GM18507 (cell line): ENCODE results near the gene IHH.

Source experiments
- DNase-seq: peaks from one replicate; pipeline ENCODE4 v3.0.0; 2011; ENCODE audit warnings: low read depth; ENCODE audit not compliant: insufficient read length; ENCODE audit errors: extremely low spot score
- FAIRE-seq: peaks from 2 replicates; lab custom pipeline; 2011; peaks lifted over from hg19 to GRCh38; lab: Jason Lieb, UNC

Gene IHH

GRCh38 chr2:219060821-219061791, at the start of gene IHH:
TSS of gene IHH (minus strand) at chr2:219060921. CDS start at chr2:219060467, 454 bp downstream.
- FAIRE-seq (no peak), DNase-seq (no peak)

GRCh38 chr2:219109471-219109870, 48.8 kb upstream of the IHH start:
- DNase-seq (no peak), FAIRE-seq (no peak)

- DNase-seq: no peak
- no peak for FAIRE-seq
Measured at GRCh38 chr2:219107758-219108157, 47.0 kb upstream of the IHH start.

DNA sequence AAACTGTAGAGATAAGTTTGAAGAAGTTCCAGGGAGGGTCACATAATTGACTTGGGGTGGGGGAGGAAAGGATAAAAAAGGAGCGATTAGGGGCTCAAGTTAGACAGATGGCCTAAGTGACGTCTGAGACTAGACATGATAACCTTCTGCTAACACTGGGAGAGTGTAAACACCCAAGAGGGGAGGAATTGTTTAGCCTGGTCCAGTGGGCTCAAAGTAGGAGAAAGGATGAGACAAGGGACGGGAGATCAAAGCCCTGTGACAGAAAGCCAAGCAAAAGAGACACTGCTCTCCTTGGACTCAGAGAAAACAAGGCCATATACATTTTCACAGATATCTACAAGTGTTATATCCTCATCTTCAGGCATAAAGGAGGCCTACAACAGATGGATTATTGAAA, 45.5 kb upstream of the IHH start:
- FAIRE-seq: no peak
- no peak for DNase-seq

- peak; percentile 20 for DNase-seq
- FAIRE-seq: peak; percentile 52
Measured at GRCh38 chr2:219104107-219105035, 43.6 kb upstream of the IHH start.

- FAIRE-seq: no peak
Measured at GRCh38 chr2:219099329-219099728, 38.6 kb upstream of the IHH start.

DNA sequence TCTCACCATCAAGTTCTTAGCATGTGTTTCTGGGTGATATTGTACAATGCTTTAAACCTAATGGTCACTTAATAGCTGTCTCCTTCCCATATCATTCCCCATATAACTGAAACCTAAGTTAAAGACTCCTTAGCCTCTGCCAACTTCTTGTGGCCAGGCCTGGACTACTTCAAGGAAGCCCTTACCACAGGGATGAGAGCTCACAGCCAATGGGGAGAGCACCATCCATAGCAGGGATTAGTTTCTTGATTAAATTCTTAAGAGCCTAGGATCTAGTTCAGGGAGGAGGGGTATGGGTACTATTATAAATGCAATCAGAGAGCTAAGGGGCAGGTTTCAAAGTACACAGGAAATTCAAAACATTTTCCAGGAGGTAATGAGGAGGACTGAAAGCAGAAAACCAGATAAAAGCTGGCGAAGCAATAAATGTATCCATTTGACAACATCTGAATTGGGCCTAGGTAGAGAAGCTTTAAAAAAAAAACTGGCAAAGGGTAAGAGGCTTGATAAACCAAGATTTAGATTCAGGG, 34.8 kb upstream of the IHH start:
- FAIRE-seq: no peak

More at GRCh38 chr2:219099329-219099728, 38.6 kb upstream of the IHH start:
- DNase-seq: no peak

GRCh38 chr2:219094171-219094570, 33.5 kb upstream of the IHH start:
- DNase-seq (no peak), FAIRE-seq (no peak)

More for the DNA sequence above, 34.8 kb upstream of the IHH start:
- DNase-seq: no peak

- FAIRE-seq: no peak
Measured at GRCh38 chr2:219090436-219091299, 29.9 kb upstream of the IHH start.

DNA sequence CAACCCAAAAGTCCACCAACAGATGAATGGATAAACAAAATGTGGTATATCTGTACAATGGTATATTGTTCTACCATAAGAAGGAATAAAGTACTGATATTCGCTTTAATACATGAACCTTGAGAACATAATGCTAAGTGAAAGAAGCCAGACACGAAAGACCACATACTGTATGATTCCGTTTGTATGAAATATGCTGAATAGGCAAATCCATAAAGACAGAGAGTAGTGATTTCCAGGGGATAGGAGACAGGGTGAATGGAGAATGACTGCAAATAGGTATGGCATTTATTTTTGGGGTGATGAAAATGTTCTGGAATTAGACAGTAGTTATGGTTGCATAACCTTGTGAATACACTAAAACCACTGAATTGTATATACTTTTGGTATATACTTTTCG, 28.6 kb upstream of the IHH start:
- DNase-seq (no peak), FAIRE-seq (no peak)

More at GRCh38 chr2:219090436-219091299, 29.9 kb upstream of the IHH start:
- DNase-seq: no peak

DNA sequence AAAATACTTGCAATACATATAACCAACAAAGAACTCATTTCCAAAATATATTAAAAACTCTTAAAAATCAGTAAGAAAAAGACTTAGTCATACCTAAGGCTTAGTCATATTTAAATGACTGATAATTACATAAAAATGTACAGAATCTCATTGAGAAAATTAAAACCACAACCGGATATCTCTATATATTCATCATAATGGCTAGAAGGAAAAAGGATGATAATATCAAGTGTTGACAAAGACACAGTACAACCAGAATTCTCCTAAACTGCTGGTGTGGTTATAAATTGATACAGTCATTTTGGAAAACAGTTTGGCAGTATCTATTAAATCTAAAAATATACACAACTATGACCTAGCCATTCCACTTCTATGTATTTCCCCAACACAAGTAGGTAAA, 27.1 kb upstream of the IHH start:
- no peak for DNase-seq
- no peak for FAIRE-seq

- DNase-seq (no peak), FAIRE-seq (no peak)
Measured at GRCh38 chr2:219087361-219087760, 26.6 kb upstream of the IHH start.

DNA sequence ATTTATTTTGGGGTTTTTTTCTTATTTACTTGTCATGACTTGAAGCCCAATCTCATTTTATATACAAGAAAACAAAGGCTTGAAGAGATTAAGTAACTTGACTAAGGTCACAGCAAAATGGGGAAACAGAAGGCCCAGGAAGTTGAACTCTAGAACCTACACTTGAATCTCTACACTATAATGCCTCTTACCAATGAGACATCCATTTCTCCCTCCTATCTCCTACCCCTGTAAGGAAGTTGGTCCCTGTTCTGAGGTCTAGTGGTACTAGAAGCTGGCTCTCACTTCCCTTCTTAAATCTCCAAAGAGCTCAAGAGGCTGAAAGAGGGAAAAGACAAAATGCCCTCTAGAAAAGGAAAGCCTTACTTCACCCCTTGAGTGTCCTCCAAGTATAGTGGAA, 25.5 kb upstream of the IHH start:
- DNase-seq: no peak
- peak; percentile 49 for FAIRE-seq

GRCh38 chr2:219084791-219085190, 24.1 kb upstream of the IHH start:
- DNase-seq: no peak
- no peak for FAIRE-seq

GRCh38 chr2:219082332-219082958, 21.7 kb upstream of the IHH start:
- DNase-seq (no peak), FAIRE-seq (no peak)

DNA sequence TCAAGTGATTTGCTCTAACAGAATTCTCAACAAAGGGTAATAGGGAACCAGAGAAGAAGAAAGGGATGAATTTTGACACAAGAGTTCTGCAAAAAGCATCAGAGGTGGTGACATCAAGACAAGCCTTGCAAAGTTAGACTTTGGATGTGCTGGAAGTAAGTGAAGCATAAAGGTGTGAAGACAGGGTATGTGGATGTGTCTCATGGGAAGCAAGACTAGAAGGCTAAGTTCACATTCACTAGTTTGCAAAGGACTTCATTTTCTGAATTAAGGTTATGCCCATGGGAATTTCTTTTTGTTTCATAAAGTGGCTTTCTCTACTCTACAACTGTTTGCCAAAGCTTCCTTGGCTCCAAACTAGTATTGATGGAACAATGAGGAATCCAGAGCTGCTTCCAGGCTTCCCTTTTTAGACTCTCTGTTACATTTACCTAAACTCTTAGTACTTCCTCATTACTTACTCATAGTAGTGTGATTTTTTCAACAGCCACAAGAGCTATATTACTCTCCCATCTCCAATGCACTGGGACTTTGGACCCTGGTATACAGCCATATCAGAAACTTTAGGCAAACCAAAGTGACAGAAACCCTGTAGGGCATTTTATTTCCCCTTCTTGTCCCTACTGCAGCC, 21.1 kb upstream of the IHH start:
- DNase-seq (no peak), FAIRE-seq (peak; percentile 54)

DNA sequence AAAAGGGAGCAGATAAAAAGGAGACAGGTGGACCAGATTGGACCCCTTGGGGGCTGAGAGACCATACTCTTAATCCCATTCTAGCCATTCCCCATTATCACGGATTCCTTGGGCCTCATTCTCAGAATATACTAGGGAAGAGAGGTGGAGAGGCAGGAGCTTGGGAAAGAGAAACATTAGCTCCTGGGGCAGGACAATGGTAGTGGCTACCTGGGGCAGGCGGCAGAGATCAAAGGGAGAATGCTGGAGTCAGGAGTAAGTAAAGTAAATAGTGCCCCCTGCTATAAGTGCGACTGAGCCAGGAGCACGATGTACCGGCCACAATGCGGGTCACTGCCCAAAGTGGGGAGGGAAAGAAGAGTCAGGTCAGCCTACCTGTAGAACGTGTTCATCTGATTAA, 20.4 kb upstream of the IHH start:
- DNase-seq (no peak), FAIRE-seq (no peak)

DNA sequence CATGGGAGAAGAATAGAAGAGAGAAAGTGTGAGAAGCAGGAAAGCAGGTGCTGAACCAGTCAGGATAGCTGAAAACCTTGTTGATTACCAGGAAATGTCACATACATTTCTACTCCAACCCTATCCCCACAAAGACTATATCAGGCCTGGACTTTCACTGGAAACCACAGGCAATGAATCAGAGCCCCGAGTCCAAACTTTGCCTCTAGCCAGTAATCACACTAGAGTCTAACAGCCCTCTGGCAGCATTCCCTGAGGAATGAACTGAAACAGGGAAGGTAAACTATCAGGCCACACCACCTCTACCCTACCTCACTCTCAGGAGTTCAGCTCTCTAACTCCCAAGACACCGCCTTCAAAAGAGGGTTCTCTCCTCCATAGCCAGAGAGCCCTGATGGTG, 18.7 kb upstream of the IHH start:
- FAIRE-seq (no peak), DNase-seq (no peak)
